ENCODE data around the gene MGST1.

DNA sequence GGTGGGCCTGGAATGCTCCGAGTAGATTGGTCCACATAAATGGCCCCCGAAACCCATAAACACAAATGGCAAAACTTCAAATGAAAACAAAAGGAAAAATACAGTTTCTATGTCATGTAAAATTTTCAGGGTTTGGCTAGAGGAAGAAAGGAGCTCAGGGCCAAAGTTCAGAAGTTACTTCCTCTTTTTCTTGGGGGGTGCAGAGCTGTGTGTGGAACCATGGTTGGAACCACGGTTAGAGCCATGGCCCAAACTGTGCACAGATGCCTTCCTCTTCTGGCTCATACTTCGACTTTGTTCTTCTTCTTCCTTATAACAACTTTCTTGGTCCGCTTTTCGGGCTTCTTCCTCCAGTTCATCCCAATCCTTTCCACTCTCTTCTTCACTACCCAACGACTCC is 51.7 kb downstream of the MGST1 start:
- TF ChIP-seq POLR2A (IDR thresholded peaks at IDR 0.05) (no peak), CTCF (IDR thresholded peaks at IDR 0.05) (no peak)
